Subcutaneous abdominal adipose tissue (tissue), 5 donors: ENCODE data around the gene PDGFA.

Source experiments
- H3K27ac ChIP-seq: one replicate; pipeline ENCODE4 v1.7.0; 2013; ENCODE audit warnings: low read depth, mild to moderate bottlenecking, inconsistent platforms, low read length, moderate library complexity
- H3K27me3 ChIP-seq, 5 donors: one replicate each; pipeline ENCODE4 v1.7.0; 2013; ENCODE audit warnings: low read length in 5 of 5, inconsistent platforms in 1 of 5; ENCODE audit not compliant: control insufficient read depth in 5 of 5, insufficient read depth in 4 of 5
- H3K36me3 ChIP-seq, 5 donors: one replicate each; pipeline ENCODE4 v1.7.0; 2013; ENCODE audit warnings: low read length in 5 of 5; ENCODE audit not compliant: control insufficient read depth in 5 of 5, insufficient read depth in 5 of 5
- H3K4me1 ChIP-seq, 5 donors: one replicate each; pipeline ENCODE4 v1.7.0; 2013; ENCODE audit warnings: low read length in 5 of 5, mild to moderate bottlenecking in 3 of 5, moderate library complexity in 1 of 5; ENCODE audit not compliant: control insufficient read depth in 5 of 5, insufficient read depth in 5 of 5
- H3K4me3 ChIP-seq, 5 donors: one replicate each; pipeline ENCODE4 v1.7.0; 2013; ENCODE audit warnings: low read length in 5 of 5, low read depth in 1 of 5
- H3K9ac ChIP-seq, 5 donors: one replicate each; pipeline ENCODE4 v1.7.0; 2013; ENCODE audit warnings: low read length in 5 of 5, mild to moderate bottlenecking in 4 of 5, moderate library complexity in 3 of 5
- H3K9me3 ChIP-seq, 5 donors: one replicate each; pipeline ENCODE4 v1.7.0; 2013; ENCODE audit warnings: low read length in 5 of 5; ENCODE audit not compliant: control insufficient read depth in 5 of 5
- donor health status: healthy.
- donor health status: healthy.
- donor health status: healthy.
- donor health status: healthy.
- donor health status: healthy.

Gene PDGFA

DNA sequence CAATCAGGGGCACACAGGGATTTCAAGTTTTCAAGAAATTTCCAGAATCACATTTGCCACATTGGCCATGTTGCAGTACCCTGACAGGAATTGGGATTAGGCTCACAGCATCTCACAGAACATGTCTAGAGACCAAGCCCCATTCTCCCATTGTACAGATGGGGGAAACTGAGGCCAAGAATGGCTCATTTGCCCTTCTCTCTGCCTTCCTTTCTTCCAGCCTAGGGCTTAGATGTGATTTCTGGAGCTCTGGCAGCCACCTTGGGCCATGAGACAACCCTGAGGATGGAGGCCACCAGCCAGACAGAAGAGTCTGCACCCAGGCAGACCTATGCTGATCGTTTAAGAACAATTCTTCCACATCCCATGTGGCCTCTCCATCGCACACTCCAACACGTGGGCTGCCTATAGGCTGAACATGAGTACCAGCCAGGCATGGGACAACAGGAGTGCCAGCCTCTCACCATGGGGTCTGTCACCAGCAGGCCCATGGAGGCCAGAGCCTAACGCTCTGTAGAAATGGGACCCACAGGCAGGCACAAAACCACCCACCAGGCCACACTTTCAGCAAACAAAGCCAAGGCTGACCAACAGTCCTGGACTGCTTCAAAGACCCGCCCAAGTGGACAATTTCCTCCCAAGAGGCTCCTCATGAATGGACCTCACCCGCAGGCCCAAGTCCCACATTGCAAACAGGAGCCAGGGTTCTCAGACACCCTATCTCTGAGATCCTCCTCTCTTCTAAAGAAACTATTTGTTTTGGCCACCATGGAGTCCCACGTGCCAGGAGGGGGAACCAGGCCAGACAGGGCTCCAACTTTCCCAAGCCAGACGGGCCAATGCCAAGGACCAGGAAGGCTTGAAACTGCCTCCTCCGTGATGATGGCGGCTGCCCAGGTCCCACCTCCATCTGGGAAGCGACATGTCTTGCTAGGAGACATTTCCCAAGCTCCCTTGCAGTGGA lies 20.7 kb downstream of the PDGFA start:
- Histone ChIP-seq H3K27me3 (no peaks in the 10 kb centered on the region), H3K4me3 (no peak overlapping the region), H3K9ac (no peak overlapping the region), H3K4me1 (peaks cover 0 to 11% (median 7%) of the 10 kb centered on the region in 5 donors), H3K27ac (no peak overlapping the region), H3K36me3 (peaks cover 0 to 28% (median 13%) of the 10 kb centered on the region in 5 donors), H3K9me3 (peaks cover 0 to 10% (median 0%) of the 10 kb centered on the region in 5 donors)

DNA sequence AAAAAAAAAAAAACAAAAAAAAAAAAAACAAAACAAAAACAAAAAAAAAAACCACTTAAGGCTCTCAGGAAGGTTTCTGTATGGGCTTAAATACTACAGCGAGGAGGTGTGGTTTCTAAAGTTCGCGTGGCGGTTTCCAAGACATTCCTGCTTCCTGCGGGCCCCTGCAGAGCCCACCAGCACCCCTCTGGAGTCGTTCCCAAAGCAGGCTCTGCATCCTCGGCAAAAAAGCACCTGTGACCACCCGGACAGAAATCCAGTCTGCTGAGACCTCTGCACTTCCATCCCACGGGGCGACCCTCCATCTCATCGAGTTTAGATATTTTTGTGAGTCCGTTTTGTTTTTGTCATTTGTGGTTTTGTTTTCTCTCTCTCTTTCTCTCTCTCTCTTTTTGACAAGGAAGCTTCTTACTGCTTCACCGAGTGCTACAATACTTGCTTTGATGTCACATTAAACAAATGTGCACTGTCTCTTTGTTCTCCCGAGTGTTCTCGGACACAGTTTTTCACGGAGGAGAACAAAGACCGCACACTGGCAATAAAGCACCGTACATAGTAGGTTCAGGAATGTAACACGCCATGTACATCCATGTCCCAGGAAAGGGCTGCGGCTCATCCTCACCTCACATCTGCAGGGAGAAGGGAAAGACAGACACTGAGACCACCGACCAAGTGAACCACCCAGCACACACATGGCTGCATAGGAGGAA lies 21.5 kb downstream of the PDGFA start:
- no peak overlapping the region for H3K27ac ChIP-seq
- H3K9ac ChIP-seq, result no peak overlapping the region
- H3K9me3 ChIP-seq, result peaks cover 0 to 10% (median 0%) of the 10 kb centered on the region in 5 donors
- H3K4me3 ChIP-seq, result no peak overlapping the region
- H3K27me3 ChIP-seq, result no peaks in the 10 kb centered on the region
- peaks cover 0 to 2% (median 0%) of the 10 kb centered on the region in 5 donors for H3K4me1 ChIP-seq
- peaks cover 0 to 28% (median 13%) of the 10 kb centered on the region in 5 donors for H3K36me3 ChIP-seq

DNA sequence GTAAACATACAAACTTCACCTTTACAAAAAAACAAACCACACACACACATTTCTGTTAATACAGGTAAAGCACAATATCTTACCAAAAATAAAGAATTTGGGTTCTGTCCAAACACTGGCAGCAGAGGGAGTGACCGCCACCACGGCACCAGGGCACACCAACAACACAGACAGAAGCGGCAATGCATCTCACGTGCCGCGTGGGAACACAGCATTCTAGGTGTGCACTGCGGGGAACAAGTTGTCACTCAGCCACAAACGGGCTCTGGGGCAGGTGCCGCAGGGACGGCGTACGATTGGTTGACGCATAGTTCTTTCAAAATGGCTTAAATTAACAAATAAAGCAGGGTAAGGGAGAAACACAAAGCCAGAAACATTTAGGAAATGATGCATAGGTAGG lies 22.3 kb downstream of the PDGFA start:
- Histone ChIP-seq H3K36me3 (peaks cover 0 to 28% (median 13%) of the 10 kb centered on the region in 5 donors), H3K9ac (no peak overlapping the region), H3K4me3 (no peak overlapping the region), H3K9me3 (peaks cover 0 to 10% (median 0%) of the 10 kb centered on the region in 5 donors), H3K27me3 (peaks cover 0 to 3% (median 0%) of the 10 kb centered on the region in 5 donors), H3K27ac (no peak overlapping the region), H3K4me1 (no peaks in the 10 kb centered on the region)

DNA sequence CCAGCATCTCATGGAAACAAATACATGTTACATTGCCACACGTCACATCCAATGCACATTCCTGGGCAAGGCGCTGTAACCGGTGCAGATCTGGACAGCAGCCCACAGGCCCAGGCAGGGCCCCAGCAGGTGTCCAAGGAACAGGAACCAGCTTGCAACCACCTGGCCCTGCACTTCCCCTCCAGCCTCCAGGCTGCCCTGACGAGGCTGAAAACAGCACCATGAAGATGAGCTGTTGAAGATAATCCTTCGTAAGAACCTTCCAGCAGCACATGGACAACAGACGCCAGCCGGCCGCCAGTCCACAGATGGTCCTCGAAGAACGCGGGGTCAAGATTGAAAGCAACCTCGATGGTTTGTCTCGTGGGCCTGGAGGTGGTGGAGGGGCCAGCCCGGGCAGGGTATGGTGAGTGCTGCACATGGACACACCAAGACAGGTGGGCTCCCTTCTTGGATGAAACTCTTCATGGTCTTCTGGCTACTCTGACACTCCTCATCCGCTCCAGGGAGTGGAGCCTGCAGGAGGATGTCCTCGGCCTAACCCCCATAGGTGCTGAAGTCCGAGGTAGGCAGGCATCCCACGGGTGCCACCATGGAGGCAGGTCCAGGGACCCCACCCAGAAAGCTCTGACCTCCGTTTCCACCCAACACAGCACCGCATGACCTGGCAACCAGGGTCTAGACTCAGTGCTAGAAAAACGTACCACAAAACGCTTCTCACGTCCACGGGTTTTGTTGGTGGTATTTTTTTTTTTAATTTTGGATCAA lies 22.9 kb downstream of the PDGFA start:
- no peak overlapping the region for H3K9ac ChIP-seq
- H3K4me1 ChIP-seq, result no peaks in the 10 kb centered on the region
- peaks cover 0 to 3% (median 0%) of the 10 kb centered on the region in 5 donors for H3K27me3 ChIP-seq
- peaks cover 0 to 10% (median 0%) of the 10 kb centered on the region in 5 donors for H3K9me3 ChIP-seq
- H3K36me3 ChIP-seq, result peaks cover 0 to 28% (median 13%) of the 10 kb centered on the region in 5 donors
- H3K27ac ChIP-seq, result no peak overlapping the region
- no peak overlapping the region for H3K4me3 ChIP-seq

DNA sequence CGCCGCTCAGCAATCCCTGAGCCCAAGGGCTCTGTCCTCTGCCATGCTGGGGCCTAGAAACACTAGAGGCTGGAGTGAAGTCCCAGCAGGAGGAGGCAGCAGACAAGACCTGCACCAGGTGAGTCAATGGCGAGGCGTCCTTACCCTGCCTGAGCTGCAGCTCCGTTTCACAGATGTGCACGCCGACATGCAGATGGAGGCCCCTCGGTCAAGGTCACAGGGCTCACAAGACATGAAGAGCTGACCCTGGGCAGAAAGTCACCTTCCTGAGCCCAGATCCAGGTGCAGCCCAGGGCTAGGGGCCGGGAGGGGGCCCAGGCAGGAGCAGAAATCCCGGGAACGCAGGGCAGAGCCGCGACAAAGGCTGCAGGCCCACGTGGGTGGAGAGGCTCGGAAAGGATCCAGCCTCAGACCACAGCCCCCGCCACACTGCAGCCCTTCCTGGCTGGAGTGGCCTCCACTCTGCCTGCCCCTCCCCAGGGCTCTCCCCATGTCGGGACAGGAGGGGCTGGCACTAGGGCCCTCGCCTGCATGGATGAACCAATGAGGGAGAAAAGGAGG lies 23.8 kb downstream of the PDGFA start:
- Histone ChIP-seq H3K27me3 (peaks cover 0 to 3% (median 0%) of the 10 kb centered on the region in 5 donors), H3K9me3 (peaks cover 0 to 10% (median 0%) of the 10 kb centered on the region in 5 donors), H3K9ac (no peak overlapping the region), H3K27ac (no peak overlapping the region), H3K4me3 (no peak overlapping the region), H3K36me3 (peaks cover 0 to 23% (median 10%) of the 10 kb centered on the region in 5 donors), H3K4me1 (no peaks in the 10 kb centered on the region)

DNA sequence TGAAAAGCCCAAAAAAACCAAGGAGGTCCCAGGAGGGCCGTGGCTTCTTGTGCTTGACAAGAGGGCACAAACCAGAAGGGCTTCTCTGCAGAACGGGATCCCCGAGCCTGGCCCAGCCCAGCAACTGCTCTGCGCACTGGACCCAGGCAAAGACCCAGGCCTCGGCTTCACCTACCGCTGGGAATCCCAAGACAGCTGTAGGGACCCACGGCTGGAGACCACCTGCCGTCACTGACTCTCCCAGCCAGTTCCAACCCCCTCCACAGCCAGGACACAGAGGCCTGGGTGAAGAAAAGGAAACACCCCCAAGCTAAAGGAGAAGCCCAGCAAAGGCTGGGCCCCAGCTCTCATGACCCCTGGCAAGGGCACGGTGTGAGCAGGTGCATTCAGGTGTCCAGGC lies 24.3 kb downstream of the PDGFA start:
- no peak overlapping the region for H3K27ac ChIP-seq
- H3K36me3 ChIP-seq, result peaks cover 0 to 18% (median 7%) of the 10 kb centered on the region in 5 donors
- no peak overlapping the region for H3K4me3 ChIP-seq
- H3K27me3 ChIP-seq, result peaks cover 0 to 7% (median 0%) of the 10 kb centered on the region in 5 donors
- H3K9ac ChIP-seq, result no peak overlapping the region
- peaks cover 0 to 10% (median 0%) of the 10 kb centered on the region in 5 donors for H3K9me3 ChIP-seq
- H3K4me1 ChIP-seq, result no peaks in the 10 kb centered on the region

DNA sequence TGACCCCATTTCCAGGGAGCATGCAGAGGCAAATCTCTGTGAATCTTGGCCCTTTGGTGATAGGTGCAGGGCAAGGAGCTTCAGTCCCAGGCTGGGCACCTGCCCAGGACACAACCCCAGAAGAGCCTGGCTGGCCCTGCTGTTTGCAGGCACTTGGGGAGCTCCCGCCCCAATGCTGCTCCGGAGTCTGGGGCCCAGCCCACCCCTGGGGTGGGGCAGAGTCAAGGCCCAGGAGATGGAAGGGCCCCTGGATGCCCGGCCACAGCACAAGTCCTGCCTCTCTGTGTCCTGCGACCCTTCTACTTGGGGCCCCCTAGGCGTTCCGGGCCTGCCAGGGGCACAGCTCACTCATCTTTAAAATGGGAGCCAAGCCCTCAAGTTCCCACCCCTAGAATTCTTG lies 24.7 kb downstream of the PDGFA start:
- Histone ChIP-seq H3K36me3 (peaks cover 0 to 14% (median 4%) of the 10 kb centered on the region in 5 donors), H3K9ac (no peak overlapping the region), H3K27ac (no peak overlapping the region), H3K27me3 (peaks cover 0 to 7% (median 0%) of the 10 kb centered on the region in 5 donors), H3K9me3 (peaks cover 0 to 9% (median 0%) of the 10 kb centered on the region in 5 donors), H3K4me3 (no peak overlapping the region), H3K4me1 (no peaks in the 10 kb centered on the region)

DNA sequence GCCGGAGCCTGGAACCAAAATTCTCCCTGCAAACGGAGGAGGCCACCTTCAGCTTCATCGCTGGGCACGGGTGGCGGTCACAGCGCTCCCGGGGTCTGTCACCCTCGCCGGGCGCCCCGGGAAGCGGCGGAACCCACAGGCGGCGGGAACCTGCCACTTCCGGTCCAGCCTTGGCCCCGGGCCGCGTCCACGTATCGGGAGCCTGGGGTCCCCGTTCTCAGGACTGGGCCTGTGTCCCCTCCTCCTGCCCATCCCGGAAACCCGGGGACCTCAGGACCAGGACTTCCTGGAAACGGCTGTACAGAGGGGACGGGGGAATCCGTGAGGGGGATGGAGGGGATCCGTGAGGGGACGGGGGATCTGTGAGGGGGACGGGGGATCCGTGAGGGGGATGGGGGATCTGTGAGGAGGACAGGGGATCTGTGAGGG lies 25.4 kb downstream of the PDGFA start:
- peaks cover 0 to 7% (median 0%) of the 10 kb centered on the region in 5 donors for H3K27me3 ChIP-seq
- peaks cover 0 to 8% (median 3%) of the 10 kb centered on the region in 5 donors for H3K36me3 ChIP-seq
- H3K9me3 ChIP-seq, result peaks cover 0 to 4% (median 0%) of the 10 kb centered on the region in 5 donors
- no peak overlapping the region for H3K4me3 ChIP-seq
- H3K9ac ChIP-seq, result no peak overlapping the region
- H3K27ac ChIP-seq, result no peak overlapping the region
- no peaks in the 10 kb centered on the region for H3K4me1 ChIP-seq

DNA sequence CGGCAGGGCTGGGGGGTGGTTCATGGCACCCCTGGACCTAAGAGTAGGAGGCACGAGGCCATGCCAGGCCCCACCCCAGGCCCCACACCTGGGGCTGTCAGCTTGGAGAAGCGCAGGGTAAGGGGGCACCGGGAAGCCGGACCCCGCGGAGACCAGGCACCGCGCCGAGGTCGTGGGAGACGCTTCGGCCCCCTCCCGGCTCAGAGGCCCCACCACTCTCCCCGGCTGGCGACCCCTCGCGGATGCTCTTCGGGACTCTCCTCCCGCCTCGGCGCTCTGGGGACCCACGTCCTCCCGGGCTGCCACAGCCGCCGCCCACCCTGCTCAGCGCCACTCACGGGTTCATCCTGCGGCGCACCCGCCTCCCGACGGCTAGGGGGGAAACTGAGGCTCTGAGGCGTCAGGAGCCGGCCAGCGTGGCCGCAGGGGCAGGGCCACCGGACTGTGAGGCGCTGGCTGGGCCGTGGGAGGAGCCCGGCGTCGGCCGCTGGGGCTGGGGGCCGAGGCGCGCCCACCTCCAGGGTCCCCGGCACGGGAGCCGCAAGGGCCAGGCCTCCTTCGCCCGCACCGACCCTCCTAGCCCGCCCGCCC lies 25.9 kb downstream of the PDGFA start:
- Histone ChIP-seq H3K27ac (no peak overlapping the region), H3K9me3 (peaks cover 0 to 1% (median 0%) of the 10 kb centered on the region in 5 donors), H3K36me3 (peaks cover 0 to 4% (median 2%) of the 10 kb centered on the region in 5 donors), H3K27me3 (peaks cover 0 to 7% (median 0%) of the 10 kb centered on the region in 5 donors), H3K9ac (no peak overlapping the region), H3K4me1 (no peaks in the 10 kb centered on the region), H3K4me3 (no peak overlapping the region)
